ENCODE measurements around the gene PIGT.

The PIGT gene

GRCh38 chr20:45415822-45416637, at the start of gene PIGT:
Gene PIGT (plus strand): TSS chr20:45416141. CDS start chr20:45416157, 16 bp downstream.
- peak; percentile 61 for FAIRE-seq

GRCh38 chr20:45366192-45366591, 49.7 kb upstream of the PIGT start:
- no peak for FAIRE-seq

- no peak for FAIRE-seq
Observed at GRCh38 chr20:45366631-45367030, 49.3 kb upstream of the PIGT start.

- no peak for FAIRE-seq
Observed at GRCh38 chr20:45367126-45367525, 48.8 kb upstream of the PIGT start.

- no peak for FAIRE-seq
Observed at GRCh38 chr20:45368221-45368980, 47.5 kb upstream of the PIGT start.

- FAIRE-seq: no peak
Observed at GRCh38 chr20:45370571-45371160, 45.3 kb upstream of the PIGT start.

GRCh38 chr20:45372241-45372640, 43.7 kb upstream of the PIGT start:
- no peak for FAIRE-seq

- no peak for FAIRE-seq
Observed at GRCh38 chr20:45372646-45373352, 43.1 kb upstream of the PIGT start.

GRCh38 chr20:45373353-45374100, 42.4 kb upstream of the PIGT start:
- no peak for FAIRE-seq

GRCh38 chr20:45374101-45374467, 41.9 kb upstream of the PIGT start:
- FAIRE-seq: no peak

- FAIRE-seq: no peak
Observed at GRCh38 chr20:45374966-45375365, 41.0 kb upstream of the PIGT start.

GRCh38 chr20:45377269-45377668, 38.7 kb upstream of the PIGT start:
- FAIRE-seq: no peak

GRCh38 chr20:45378191-45378590, 37.8 kb upstream of the PIGT start, which contains the start of gene TP53TG5:
Gene TP53TG5 (minus strand): TSS chr20:45378325. CDS start chr20:45378236, 89 bp downstream.
- FAIRE-seq: no peak

GRCh38 chr20:45387274-45387673, 28.7 kb upstream of the PIGT start:
- peak; percentile 13 for FAIRE-seq

- no peak for FAIRE-seq
Observed at GRCh38 chr20:45390931-45391330, 25.0 kb upstream of the PIGT start.

- FAIRE-seq: no peak
Observed at GRCh38 chr20:45391559-45391958, 24.4 kb upstream of the PIGT start.

GRCh38 chr20:45392733-45393132, 23.2 kb upstream of the PIGT start:
- no peak for FAIRE-seq

- FAIRE-seq: no peak
Observed at GRCh38 chr20:45394221-45395113, 21.5 kb upstream of the PIGT start.

- FAIRE-seq: no peak
Observed at GRCh38 chr20:45395114-45395415, 20.9 kb upstream of the PIGT start.

- no peak for FAIRE-seq
Observed at GRCh38 chr20:45399018-45399417, 16.9 kb upstream of the PIGT start.

GRCh38 chr20:45400346-45401031, 15.5 kb upstream of the PIGT start:
- no peak for FAIRE-seq

Measured in G401.6 (cell line).